Measurements from ENCODE around the gene RPL29. TPM values are rescaled to one million over a fixed set of nuclear protein-coding genes. Genes with fewer than 3 reads are reported as not detected.

Gene RPL29
- 573 TPM for total RNA-seq

GRCh38 chr3:51995346-51996163 is at the start of gene RPL29:
Gene RPL29, minus strand, starts transcription at chr3:51995895. Its CDS starts 434 bp downstream, at chr3:51995461.

GRCh38 chr3:51982838-51983577 is 12.7 kb downstream of the RPL29 start, which contains the start of gene ACY1:
Gene ACY1, plus strand, starts transcription at chr3:51983535. Its CDS starts 530 bp downstream, at chr3:51984065.

GRCh38 chr3:51974963-51975851 is 20.5 kb downstream of the RPL29 start, which contains the start of gene ABHD14A:
Gene ABHD14A, plus strand, starts transcription at chr3:51975064. Its CDS starts 72 bp downstream, at chr3:51975136.

GRCh38 chr3:51967384-51968169 is 28.1 kb downstream of the RPL29 start, which contains the start of gene PCBP4:
Gene PCBP4, minus strand, starts transcription at chr3:51967454. Its CDS starts 6,214 bp downstream, at chr3:51961240.

GRCh38 chr3:51955175-51955892 is 40.4 kb downstream of the RPL29 start, which contains the start of gene GPR62:
Gene GPR62, plus strand, starts transcription at chr3:51955381. Its CDS starts 272 bp downstream, at chr3:51955653.

Other genes with a start within 250 kb of the RPL29 start
- gene IQCF6, start 216.7 kb downstream of the RPL29 start, total RNA-seq, result not detected
- gene IQCF2, start 134.3 kb downstream of the RPL29 start, total RNA-seq, result not detected
- gene IQCF5, start 120.3 kb downstream of the RPL29 start, total RNA-seq, result not detected
- not detected for gene IQCF1, start 92.5 kb downstream of the RPL29 start, total RNA-seq
- 14.9 TPM for gene RRP9, start 54.0 kb downstream of the RPL29 start, total RNA-seq
- gene PARP3, start 53.5 kb downstream of the RPL29 start, total RNA-seq, result 10.3 TPM
- 0.27 TPM for gene GPR62, start 40.5 kb downstream of the RPL29 start, total RNA-seq
- 1,108 TPM for gene PCBP4, start 28.4 kb downstream of the RPL29 start, total RNA-seq
- gene ABHD14B, start 21.8 kb downstream of the RPL29 start, total RNA-seq, result 24.1 TPM
- 35.5 TPM for gene ABHD14A, start 20.8 kb downstream of the RPL29 start, total RNA-seq
- 10.7 TPM for gene ACY1, start 12.4 kb downstream of the RPL29 start, total RNA-seq
- 8.1 TPM for gene DUSP7, start 60.7 kb upstream of the RPL29 start, total RNA-seq
- gene POC1A, start 158.5 kb upstream of the RPL29 start, total RNA-seq, result 3.1 TPM
- 41.1 TPM for gene ALAS1, start 202.3 kb upstream of the RPL29 start, total RNA-seq
- gene TLR9, start 229.8 kb upstream of the RPL29 start, total RNA-seq, result not detected
- gene TWF2, start 243.3 kb upstream of the RPL29 start, total RNA-seq, result 25.1 TPM
- gene PPM1M, start 249.9 kb upstream of the RPL29 start, total RNA-seq, result 10.6 TPM